Left renal cortex interstitium (tissue), 4 donors: ENCODE data around the gene MYO18B. TPM values are rescaled to one million over a fixed set of nuclear protein-coding genes. Genes with fewer than 3 reads are reported as not detected.

Experiments used
- DNase-seq, 4 donors: peaks; one replicate each; pipeline ENCODE4 v3.0.0-alpha.2; 2013; ENCODE audit warnings: low read depth in 4 of 4, low spot score in 2 of 4, missing footprints in 1 of 4
- polyA plus RNA-seq, 4 donors: library from polyadenylated mRNA; unstranded; fragments of 120-200 nt; gene quantifications; one replicate each; pipeline ENCODE4 v1.2.1, GENCODE V29; 2013; ENCODE audit not compliant: insufficient read length in 4 of 4

The MYO18B gene
- polyA plus RNA-seq, 4 donors, result 0.03 to 0.25 (median 0.08) TPM

DNA sequence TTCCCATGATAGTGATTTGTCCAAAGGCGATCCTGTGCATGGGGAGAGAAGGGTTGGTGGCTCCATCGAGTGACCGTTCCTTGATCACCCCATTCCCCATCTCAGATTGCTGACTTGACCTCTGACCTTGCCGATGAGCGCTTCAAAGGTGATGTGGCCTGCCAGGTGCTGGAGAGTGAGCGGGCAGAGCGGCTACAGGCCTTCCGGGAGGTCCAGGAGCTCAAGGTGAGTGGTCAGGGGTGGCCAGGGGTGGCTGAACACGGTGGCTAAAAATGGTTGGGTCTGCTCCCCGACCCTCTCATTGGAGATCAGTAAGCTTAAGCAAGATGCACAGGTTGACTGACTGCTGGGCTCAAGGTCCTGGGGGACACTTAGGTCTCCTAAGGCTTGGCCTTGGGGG, 148.7 kb downstream of the MYO18B start:
- no peak for DNase-seq

DNA sequence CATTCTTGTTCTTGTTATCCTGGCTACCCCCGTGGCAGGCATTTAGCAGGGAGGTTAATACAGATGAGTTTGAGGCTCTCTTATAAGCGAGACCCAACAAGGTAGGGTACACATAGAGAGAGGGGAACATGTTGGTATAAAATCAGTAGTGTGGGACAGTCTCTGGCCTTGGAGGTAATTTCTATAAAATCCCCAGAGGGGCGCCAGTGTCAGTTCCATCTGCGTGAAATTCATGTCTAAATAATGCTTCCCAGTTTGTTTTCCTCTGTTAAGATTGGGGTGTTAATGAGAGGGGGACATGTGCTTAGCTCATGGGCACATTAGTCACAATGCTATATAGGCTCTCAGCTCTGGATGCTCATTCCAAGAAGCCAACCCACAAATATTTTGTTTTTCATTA, 150.7 kb downstream of the MYO18B start:
- DNase-seq, result no peak

DNA sequence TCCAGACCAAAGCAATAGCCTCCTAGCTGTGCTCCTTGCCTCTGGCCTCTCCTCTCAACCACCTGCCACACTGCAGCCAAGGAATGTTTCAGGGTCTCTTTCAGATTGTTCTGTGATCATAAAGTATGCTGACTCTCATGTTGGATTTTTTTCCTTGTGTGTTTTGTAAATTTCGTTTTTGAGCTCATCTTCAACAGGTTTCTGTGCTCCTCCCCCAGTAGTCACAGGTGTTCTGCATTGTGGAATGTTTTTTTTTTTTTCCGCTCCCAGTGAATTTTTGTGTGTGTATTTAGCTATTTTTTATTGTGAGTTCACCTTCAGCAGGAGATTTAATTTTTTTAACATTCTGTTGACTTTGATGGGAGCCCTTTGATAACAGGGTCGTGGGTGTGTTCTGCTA, 153.7 kb downstream of the MYO18B start:
- no peak for DNase-seq

DNA sequence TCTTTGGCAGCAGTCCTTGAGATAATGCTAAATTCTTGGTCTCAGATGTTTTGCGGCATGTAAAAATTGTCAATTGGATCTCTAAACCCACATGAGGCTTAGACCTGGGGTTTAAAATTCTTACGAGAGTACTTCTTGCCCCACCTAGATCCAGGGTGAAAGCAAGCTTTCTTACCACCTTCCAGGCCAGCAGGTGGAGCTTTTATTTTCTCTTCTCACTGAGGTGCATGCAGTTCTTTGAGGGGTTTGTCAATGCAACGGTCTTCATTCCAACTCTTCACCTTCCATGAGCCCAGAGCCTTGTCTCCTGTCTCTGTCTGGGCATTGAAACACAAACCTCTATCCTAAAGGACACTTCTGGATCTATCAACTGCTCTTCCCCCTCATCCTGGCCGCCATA, 154.1 kb downstream of the MYO18B start:
- no peak for DNase-seq

DNA sequence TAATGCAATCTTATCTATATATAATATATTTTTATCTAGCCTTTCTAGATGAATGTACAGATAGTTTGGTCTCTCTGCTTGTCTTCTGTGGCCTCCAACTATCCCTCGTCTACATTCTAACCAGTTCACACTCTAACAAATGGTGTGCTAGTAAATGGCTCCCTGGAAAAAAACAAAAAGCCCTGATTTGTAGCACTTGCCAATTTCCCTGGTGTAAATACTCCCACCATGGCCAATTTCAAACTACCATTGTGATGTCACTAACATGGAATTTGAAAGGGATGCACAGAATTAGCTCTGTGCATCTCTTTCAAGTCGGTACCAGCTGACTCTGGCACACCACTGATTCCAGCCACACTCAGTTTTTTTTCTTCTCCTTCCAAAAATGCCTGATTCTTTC, 154.6 kb downstream of the MYO18B start:
- no peak for DNase-seq

DNA sequence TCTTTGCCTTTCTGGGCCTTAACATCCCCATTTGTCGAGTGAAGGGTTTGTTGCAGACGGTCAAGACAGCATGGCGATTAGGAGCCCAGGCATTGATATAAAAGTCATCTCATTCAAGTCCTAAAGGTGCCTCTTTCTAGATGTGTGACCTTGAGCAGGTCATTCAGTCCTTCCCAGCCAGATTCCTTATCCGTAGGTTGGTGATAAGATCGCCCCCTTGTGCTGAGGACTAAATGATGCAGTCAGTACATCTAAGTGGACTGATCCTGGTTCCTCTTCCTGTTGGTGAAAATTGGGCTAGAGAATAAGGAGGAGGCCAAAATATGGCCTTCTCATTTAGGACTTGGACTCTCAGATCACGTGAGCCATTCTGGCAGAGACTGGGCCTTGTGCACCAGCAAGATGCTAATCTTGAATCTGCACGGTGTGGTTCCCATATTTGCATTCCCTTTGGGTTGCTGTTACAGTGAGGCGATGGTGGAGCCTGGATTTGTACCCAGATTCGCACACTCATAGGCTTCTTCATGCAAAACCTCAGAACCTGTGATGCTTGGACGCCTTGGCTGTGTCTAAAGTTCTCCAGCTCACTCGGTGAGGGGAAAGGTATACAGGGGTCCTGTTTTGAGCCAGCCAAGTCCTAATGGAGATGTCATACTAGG, 156.8 kb downstream of the MYO18B start:
- DNase-seq, result no peak

DNA sequence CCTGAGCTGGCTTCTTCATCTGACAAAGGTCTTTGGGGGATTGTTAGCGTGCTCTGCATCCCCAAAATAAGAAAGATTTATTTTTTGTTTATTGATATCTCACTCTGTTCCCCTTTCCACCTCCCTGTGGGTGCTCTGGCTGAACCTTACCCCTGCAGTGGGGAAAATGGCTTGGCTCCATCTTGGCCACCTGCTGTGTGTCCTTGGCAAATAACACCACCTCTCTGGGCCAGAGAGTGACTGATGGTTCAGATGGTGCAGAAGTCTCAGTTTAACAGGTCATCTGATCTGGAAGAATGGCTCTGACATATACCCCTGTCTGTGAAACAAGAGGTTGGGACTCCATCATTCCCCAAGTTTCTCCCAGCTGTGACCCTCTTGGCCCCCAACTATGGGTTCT, 157.6 kb downstream of the MYO18B start:
- no peak for DNase-seq

DNA sequence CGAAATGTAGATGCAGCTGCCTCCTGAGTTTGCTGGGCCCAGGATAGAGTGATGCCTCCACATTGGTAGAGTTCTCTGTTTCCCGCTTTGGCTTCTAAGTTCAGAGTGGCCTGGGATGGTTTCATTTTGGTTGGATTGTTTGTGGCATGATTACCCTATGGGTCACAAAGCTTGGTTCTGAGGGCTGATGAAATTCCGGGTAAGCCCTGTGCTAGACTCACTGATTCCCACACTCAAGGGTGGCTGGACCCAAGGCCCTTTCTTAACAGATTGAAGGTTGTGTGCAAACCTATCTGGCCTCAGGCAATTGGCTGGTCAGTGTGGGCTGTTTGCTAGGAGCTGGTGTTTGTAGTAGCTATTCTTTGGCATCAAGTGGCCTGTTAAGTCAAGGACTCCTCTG, 158.4 kb downstream of the MYO18B start:
- no peak for DNase-seq

DNA sequence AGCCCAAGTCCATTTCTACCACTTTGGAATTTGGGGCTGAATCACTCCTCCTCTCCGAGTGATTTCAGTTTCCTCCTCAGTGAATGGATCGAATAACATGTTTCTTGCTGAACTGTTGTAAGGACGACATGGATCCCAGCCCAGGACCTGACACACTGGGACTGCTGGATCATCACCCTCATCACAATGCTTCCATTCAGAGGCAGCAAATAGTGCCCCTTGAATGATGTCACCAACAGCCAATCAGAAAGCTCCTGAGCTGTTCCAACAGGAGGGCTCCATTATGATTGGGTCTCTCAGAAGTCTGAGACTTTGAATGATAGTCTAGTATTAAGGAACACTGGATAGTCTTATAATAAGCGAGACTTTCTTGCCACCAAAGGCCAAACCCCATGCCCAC, 158.9 kb downstream of the MYO18B start:
- no peak for DNase-seq

DNA sequence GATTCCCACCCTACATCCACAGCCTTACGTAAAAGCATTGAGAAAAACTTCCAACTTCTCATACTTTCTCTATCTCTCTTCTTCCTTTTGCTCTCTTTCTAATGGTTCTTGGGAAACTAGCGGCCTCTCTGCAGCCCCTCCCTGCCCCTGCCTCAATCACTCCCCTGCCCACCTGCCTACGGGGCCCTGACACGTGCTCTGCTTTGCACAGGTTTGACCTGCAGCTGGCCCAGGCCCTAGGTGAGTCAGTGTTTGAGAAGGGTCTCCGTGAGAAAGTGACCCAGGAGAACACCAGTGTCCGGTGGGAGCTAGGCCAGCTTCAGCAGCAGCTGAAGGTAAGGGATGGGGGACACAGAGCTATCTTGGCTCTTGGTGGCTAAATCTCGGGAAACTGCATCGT, 160.4 kb downstream of the MYO18B start:
- DNase-seq, result no peak

DNA sequence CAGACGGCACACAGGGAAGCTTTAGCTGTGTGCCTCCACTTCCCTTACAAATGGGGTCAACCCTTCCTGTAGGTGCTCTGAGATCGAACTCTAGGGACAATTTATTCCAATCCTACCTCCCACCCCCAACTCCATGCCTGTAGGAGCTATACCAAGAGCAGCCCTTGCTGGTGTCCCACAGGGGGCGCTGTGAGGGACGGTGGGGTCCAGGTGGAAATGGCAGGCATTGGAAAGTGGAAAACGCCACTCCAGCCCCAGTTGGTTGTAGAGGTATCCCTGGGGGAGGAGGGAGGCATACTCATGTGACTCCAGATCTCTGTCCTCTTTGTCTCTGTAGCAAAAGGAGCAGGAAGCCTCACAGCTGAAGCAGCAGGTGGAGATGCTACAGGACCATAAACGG, 161.3 kb downstream of the MYO18B start:
- DNase-seq, result no peak

DNA sequence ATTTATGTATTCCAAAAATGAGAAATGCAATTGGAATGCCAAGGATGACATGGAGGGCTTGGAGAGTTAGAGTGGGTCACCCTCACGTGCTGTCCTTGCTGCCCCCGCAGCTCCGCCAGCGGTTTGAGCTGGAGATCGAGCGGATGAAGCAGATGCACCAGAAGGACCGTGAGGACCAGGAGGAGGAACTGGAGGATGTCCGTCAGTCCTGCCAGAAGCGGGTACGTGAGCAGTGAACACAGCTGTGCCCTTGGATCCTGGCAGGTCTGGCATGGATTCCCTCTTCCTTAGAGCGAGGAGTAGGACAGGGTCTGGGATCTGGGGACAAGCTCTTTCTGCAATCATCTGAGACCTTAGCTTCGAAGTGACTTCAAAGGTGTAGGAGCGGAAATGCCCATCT, 166.2 kb downstream of the MYO18B start:
- no peak for DNase-seq

DNA sequence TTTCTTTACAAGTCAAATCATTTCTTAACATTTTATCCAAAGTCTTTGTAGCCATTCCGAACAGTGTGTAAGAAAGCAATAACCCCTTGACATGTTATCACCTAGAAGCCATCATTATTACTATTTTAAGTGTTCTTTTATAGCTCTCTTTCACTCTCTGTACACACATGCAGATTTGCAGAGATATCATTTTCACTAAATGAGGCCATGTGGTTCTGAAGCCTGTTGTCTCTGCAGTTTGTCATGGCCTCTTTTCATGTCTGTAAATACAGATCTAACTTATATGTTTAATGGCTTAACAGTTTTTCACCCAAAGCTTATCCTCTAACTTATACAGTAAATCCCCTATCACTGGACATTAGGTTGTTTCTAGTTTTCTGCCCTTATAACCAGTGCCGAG, 166.8 kb downstream of the MYO18B start:
- no peak for DNase-seq

DNA sequence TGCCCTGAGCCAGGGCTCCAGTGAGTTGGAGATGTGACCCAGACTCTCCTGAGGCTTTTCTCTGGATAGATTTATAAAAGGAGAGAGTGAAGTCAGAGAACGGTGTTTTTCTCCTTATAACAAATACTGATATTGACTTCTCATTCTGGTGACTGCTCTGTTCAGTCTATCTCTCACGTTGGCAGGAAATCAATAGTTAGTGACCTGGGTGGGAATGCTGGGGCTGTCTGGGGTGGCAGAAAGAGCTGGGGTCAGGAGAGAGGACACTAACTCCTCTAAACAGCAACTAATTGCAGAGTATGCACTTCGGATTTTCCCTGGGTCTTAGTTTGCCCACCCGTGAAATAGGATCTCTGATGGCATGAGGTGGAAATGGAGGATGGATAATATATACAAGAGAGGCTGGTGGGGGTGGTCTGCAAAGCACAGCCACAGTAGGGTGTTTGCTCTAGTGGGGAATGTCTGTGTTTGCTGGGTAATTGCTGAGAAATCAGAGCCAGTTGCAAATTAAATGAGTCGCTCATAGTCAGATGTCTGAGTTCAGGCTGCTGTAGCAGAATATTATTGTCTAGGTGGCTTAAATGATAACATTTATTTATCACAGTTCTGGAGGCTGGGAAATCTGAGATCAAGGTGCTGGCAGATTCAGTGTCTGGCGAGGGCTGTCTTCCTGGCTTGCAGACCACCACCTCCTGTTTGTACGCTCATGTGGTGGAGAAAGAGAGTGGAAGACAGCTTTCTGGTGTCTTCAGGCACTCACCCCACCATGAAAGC, 167.8 kb downstream of the MYO18B start:
- DNase-seq, result no peak

DNA sequence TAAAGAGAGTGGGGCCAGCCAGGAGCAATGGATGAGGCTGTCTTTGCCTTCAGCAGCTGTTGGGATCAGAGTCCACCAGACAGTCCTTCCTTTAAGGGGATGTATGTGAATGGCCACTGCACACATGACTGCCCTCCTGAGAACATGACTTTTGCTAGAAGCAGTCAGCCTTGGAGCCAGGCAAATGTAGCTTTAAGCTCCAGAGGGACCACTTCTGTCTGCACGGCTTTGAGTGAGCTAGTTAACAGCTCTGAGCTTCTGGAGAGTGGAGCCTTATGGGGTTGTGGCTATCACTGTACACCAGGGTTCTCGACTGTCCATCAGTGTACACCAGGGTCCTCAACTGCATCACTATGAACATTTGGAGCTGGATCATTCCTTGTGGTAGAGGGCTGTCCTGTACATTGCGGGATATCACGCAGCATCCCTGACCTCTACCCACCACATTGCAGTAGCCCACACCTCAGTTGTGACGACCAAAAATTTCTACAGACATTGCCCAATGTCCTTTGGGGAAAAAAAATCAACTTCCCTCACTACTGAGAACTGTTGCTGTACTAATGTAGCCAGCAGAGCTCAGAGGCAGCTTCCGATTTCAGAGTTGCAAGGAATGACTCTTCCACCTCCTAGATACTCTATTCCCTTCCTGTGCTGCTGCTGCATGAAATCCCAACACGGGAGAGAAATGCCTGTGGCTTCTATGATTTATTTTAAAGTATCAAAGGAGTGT, 169.4 kb downstream of the MYO18B start:
- no peak for DNase-seq

DNA sequence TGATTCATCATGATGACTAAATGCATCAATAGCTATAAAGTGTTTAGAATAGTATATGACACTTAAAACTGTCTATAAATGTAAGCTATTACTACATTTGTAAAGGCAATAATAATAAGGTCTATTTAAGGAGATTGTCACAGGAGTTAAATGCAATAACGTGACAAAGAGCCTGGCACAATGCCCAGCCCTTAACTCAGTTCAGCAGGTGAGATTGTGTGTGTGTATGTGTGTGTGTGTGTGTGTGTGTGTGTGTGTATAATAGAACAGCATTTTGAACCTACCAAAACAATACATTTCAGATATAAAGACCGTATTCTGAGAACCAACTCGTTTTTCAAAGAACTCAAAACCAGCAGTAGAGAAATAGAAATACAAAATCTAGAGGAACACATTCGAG, 177.5 kb downstream of the MYO18B start:
- no peak for DNase-seq

DNA sequence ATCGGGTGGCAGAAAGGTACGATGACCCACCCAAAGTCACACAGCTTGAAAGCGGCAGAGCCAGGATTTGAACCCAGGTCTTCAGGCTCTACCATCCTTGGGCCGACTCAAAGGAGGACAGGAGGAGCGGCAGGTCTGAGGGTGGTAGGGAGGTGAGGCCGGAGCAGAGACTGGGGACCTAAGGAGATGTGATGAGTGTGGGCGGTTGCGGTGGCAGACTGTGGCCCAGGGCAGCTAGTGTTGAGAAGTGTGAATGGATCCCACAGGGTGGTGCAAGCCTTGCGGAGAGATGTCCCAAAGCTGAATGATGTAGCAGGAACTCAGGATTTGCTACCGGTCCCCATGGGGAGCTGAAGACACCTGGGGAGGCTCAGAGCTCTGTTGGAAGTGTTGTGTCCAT, 180.2 kb downstream of the MYO18B start:
- DNase-seq, result no peak

DNA sequence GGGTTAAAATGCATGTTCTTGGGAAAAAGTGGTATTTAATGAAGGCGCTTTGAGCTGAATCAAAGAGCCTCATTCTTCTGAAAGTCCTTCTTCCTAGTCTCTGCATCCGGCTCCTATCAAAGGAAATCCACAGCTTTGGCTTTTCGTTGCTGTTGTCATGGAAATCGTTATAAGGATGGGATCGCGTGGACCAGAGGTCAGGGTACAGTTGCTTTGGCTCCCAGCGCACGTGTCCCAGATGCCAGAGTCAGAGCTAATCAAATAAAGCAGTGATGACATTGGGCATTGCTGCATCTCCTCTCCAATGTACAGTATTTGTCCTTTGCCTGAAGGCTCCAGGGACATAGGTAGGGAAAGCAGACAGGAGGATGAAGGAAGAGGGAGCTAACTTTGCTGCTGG, 181.9 kb downstream of the MYO18B start:
- DNase-seq, result no peak

DNA sequence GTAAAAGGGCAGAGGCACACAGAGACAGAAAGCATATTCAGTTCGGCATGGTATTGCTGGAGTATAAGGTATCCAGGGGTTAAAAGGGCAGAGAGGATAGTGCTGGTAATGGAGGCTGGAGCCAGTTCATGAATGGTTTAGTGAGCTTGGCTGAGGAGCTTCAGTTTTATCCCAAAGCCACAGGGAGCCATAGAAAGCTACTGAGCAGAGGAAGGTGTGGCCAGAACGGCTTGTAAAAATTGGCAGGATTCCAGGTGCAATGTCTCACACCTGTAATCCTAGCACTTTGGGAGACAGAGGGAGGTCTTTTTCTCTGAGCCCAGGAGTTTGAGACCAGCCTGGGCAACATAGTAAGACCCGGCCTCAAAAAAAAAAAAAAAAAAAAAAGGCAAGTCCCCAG, 186.1 kb downstream of the MYO18B start:
- DNase-seq, result no peak

DNA sequence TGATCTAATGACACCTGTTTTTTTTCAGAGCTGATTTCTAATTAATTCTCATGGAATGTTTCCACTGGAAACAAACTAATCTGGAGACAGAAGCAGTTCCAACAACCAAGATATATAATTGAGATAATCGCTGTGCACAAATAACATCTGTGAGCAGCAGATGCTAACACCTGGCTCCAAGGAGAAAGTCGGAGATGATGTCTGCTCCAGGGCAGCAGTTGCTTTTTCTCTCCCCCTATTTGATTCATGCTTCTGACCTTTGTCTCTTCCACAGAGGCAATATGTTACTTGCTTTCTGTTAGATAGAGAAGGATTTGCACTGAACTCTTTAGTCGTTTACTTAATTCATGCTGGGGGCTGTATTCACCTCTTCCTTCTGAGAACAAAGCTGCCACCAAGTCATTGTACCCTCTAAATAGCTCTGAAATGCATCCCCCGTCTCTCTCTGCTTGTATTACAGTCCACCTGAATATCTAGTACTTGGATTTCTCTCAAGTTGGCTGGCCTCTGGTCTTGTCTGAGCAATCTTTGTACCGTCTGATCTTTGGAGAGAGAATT, 187.4 kb downstream of the MYO18B start:
- no peak for DNase-seq

DNA sequence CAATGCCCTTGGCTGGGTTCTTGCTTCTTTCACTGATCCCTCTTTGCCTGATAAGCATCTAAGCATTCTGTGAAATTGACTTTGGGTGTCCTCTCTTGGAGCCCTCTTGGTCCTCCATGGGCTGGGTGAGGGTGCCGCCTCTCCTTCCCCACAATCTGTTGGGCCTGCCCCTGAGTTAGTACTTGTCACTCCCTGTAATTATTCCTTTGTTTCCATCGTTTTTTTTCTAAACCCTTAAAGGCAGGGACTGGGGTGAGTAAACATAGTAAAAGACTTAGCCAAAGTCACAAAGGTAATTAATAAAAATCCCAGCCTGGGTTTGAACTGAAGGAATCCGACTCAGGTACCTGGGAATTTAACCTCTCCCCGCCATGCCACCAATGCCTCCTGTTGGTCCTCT, 188.1 kb downstream of the MYO18B start:
- no peak for DNase-seq
